ENCODE data around the gene YPEL1. TPM values are rescaled to one million over a fixed set of nuclear protein-coding genes. Genes with fewer than 3 reads are reported as not detected.
A peak's percentile ranks its signal among the peaks of the same experiment; 100 is the strongest.
"Not testable (repeated sequence)": the region's sequence is repeated elsewhere in the genome, so short reads cannot be mapped to it uniquely, and the experiment has no call there.

YPEL1 gene
- total RNA-seq, 5 donors from 2014 or later (not counting 1 experiment from before 2014, with no cell fraction given) = 8.2 to 12.6 (median 9.9) TPM

GRCh38 chr22:21755851-21756284, 20.3 kb upstream of the YPEL1 start:
- WGBS (ENCODE audit: insufficient coverage) = 60% methylated on average over 1 of the region's 5 CpGs
- Histone ChIP-seq H3K27ac (ENCODE audit: low read length) (no peak overlapping the region), H3K4me1 (ENCODE audit: control insufficient read depth in 1 of 2, extremely low read depth in 1 of 2, insufficient read depth in 2 of 2, low read length in 2 of 2) (peaks cover 0 to 6% of the 10 kb centered on the region in 2 experiments), H3K9me3 (no peaks in the 10 kb centered on the region), H3K27me3 (replicated peaks in 1 of 2; ENCODE audit: control insufficient read depth in 2 of 2, extremely low read depth in 1 of 2, insufficient read depth in 2 of 2, low read length in 1 of 2) (no peaks in the 10 kb centered on the region), H3K36me3 (ENCODE audit: control insufficient read depth in 2 of 2, extremely low read depth in 1 of 2, insufficient read depth in 1 of 2, low read length in 1 of 2) (peaks cover 5 to 26% of the 10 kb centered on the region in 2 donors), H3K4me3 (ENCODE audit: control insufficient read depth in 1 of 2, extremely low read depth in 1 of 2, low read length in 1 of 2) (no peak overlapping the region)
- Mint-ChIP-seq H3K36me3 (peaks cover 24% of the 10 kb centered on the region), H3K27me3 (no peaks in the 10 kb centered on the region), H3K9me3 (no peaks in the 10 kb centered on the region), H3K27ac (no peak overlapping the region), H3K4me3 (no peak overlapping the region), H3K4me1 (peaks cover 0 to 23% (median 5%) of the 10 kb centered on the region in 3 donors)
- POLR2A ChIA-PET = no interaction called here
- CTCF ChIA-PET = no interaction called here
- no peak for DNase-seq
- no peak for ATAC-seq (replicated peaks in 1 of 4)

- peak in 1 of 4 experiments; percentile 17 for ATAC-seq (replicated peaks in 1 of 4)
- Histone ChIP-seq H3K4me3 (ENCODE audit: control insufficient read depth in 1 of 2, extremely low read depth in 1 of 2, low read length in 1 of 2) (no peak overlapping the region), H3K36me3 (ENCODE audit: control insufficient read depth in 2 of 2, extremely low read depth in 1 of 2, insufficient read depth in 1 of 2, low read length in 1 of 2) (peaks cover 5 to 25% of the 10 kb centered on the region in 2 donors), H3K4me1 (ENCODE audit: control insufficient read depth in 1 of 2, extremely low read depth in 1 of 2, insufficient read depth in 2 of 2, low read length in 2 of 2) (peaks cover 0 to 6% of the 10 kb centered on the region in 2 experiments), H3K27ac (ENCODE audit: low read length) (no peak overlapping the region), H3K9me3 (no peaks in the 10 kb centered on the region), H3K27me3 (replicated peaks in 1 of 2; ENCODE audit: control insufficient read depth in 2 of 2, extremely low read depth in 1 of 2, insufficient read depth in 2 of 2, low read length in 1 of 2) (no peaks in the 10 kb centered on the region)
- no peak overlapping the region for H3K4me3 Mint-ChIP-seq
- ChIA-PET CTCF (no interaction called here), POLR2A (no interaction called here)
- 83% methylated on average over 2 of the region's 7 CpGs for WGBS (ENCODE audit: insufficient coverage)
- DNase-seq = peak in 1 of 35 experiments; percentile 37
- H3K4me1 Mint-ChIP-seq = peaks cover 0 to 15% (median 0%) of the 10 kb centered on the region in 3 donors
- no peaks in the 10 kb centered on the region for H3K9me3 Mint-ChIP-seq
- no peaks in the 10 kb centered on the region for H3K27me3 Mint-ChIP-seq
- H3K36me3 Mint-ChIP-seq = peaks cover 20% of the 10 kb centered on the region
- H3K27ac Mint-ChIP-seq = no peak overlapping the region
Observed at GRCh38 chr22:21754523-21754922, 18.9 kb upstream of the YPEL1 start.

- no peaks in the 10 kb centered on the region for H3K27me3 ChIP-seq (replicated peaks in 1 of 2; ENCODE audit: control insufficient read depth in 2 of 2, extremely low read depth in 1 of 2, insufficient read depth in 2 of 2, low read length in 1 of 2)
- H3K4me3 Mint-ChIP-seq = no peak overlapping the region
- H3K27ac Mint-ChIP-seq = no peak overlapping the region
- H3K4me3 ChIP-seq (ENCODE audit: control insufficient read depth in 1 of 2, extremely low read depth in 1 of 2, low read length in 1 of 2) = no peak overlapping the region
- ChIA-PET POLR2A (no interaction called here), CTCF (no interaction called here)
- peaks cover 0 to 8% (median 0%) of the 10 kb centered on the region in 3 donors for H3K4me1 Mint-ChIP-seq
- H3K36me3 ChIP-seq (ENCODE audit: control insufficient read depth in 2 of 2, extremely low read depth in 1 of 2, insufficient read depth in 1 of 2, low read length in 1 of 2) = peaks cover 5 to 20% of the 10 kb centered on the region in 2 donors
- peaks cover 0 to 2% of the 10 kb centered on the region in 2 experiments for H3K4me1 ChIP-seq (ENCODE audit: control insufficient read depth in 1 of 2, extremely low read depth in 1 of 2, insufficient read depth in 2 of 2, low read length in 2 of 2)
- no peak for DNase-seq
- H3K27ac ChIP-seq (ENCODE audit: low read length) = no peak overlapping the region
- no peak for ATAC-seq (replicated peaks in 1 of 4)
- no peaks in the 10 kb centered on the region for H3K9me3 ChIP-seq
- H3K36me3 Mint-ChIP-seq = peaks cover 14% of the 10 kb centered on the region
- 88% methylated on average over 11 of the region's 14 CpGs for WGBS (ENCODE audit: insufficient coverage)
- H3K9me3 Mint-ChIP-seq = no peaks in the 10 kb centered on the region
- H3K27me3 Mint-ChIP-seq = no peaks in the 10 kb centered on the region
Observed at GRCh38 chr22:21753374-21754111, 17.9 kb upstream of the YPEL1 start.

- no CpG with 5 or more reads among the region's 4 CpGs for WGBS (ENCODE audit: insufficient coverage)
- H3K36me3 ChIP-seq (ENCODE audit: control insufficient read depth in 2 of 2, extremely low read depth in 1 of 2, insufficient read depth in 1 of 2, low read length in 1 of 2) = peaks cover 5 to 12% of the 10 kb centered on the region in 2 donors
- ATAC-seq (replicated peaks in 1 of 4) = no peak
- H3K27ac ChIP-seq (ENCODE audit: low read length) = no peak overlapping the region
- H3K27me3 ChIP-seq (replicated peaks in 1 of 2; ENCODE audit: control insufficient read depth in 2 of 2, extremely low read depth in 1 of 2, insufficient read depth in 2 of 2, low read length in 1 of 2) = no peaks in the 10 kb centered on the region
- H3K36me3 Mint-ChIP-seq = peaks cover 8% of the 10 kb centered on the region
- peaks cover 0 to 2% of the 10 kb centered on the region in 2 experiments for H3K4me1 ChIP-seq (ENCODE audit: control insufficient read depth in 1 of 2, extremely low read depth in 1 of 2, insufficient read depth in 2 of 2, low read length in 2 of 2)
- H3K27me3 Mint-ChIP-seq = no peaks in the 10 kb centered on the region
- H3K4me1 Mint-ChIP-seq = peaks cover 0 to 8% (median 0%) of the 10 kb centered on the region in 3 donors
- DNase-seq = no peak
- no peaks in the 10 kb centered on the region for H3K9me3 Mint-ChIP-seq
- ChIA-PET CTCF (no interaction called here), POLR2A (no interaction called here)
- H3K9me3 ChIP-seq = no peaks in the 10 kb centered on the region
- no peak overlapping the region for H3K27ac Mint-ChIP-seq
- no peak overlapping the region for H3K4me3 Mint-ChIP-seq
- H3K4me3 ChIP-seq (ENCODE audit: control insufficient read depth in 1 of 2, extremely low read depth in 1 of 2, low read length in 1 of 2) = no peak overlapping the region
Observed at GRCh38 chr22:21752276-21752675, 16.7 kb upstream of the YPEL1 start.

GRCh38 chr22:21745948-21746347, 10.4 kb upstream of the YPEL1 start:
- CTCF ChIA-PET = no interaction called here
- no peaks in the 10 kb centered on the region for H3K9me3 ChIP-seq
- H3K4me3 Mint-ChIP-seq = no peak overlapping the region
- H3K4me3 ChIP-seq (ENCODE audit: control insufficient read depth in 1 of 2, extremely low read depth in 1 of 2, low read length in 1 of 2) = no peak overlapping the region
- H3K27me3 Mint-ChIP-seq = no peaks in the 10 kb centered on the region
- no peaks in the 10 kb centered on the region for H3K36me3 Mint-ChIP-seq
- no peak overlapping the region for H3K27ac Mint-ChIP-seq
- H3K4me1 ChIP-seq (ENCODE audit: control insufficient read depth in 1 of 2, extremely low read depth in 1 of 2, insufficient read depth in 2 of 2, low read length in 2 of 2) = no peaks in the 10 kb centered on the region
- H3K4me1 Mint-ChIP-seq = no peaks in the 10 kb centered on the region
- ATAC-seq (replicated peaks in 1 of 4) = no peak
- no peak for DNase-seq
- H3K9me3 Mint-ChIP-seq = no peaks in the 10 kb centered on the region
- 100% methylated on average over 3 of the region's 8 CpGs for WGBS (ENCODE audit: insufficient coverage)
- POLR2A ChIA-PET = no interaction called here
- no peaks in the 10 kb centered on the region for H3K27me3 ChIP-seq (replicated peaks in 1 of 2; ENCODE audit: control insufficient read depth in 2 of 2, extremely low read depth in 1 of 2, insufficient read depth in 2 of 2, low read length in 1 of 2)
- H3K36me3 ChIP-seq (ENCODE audit: control insufficient read depth in 2 of 2, extremely low read depth in 1 of 2, insufficient read depth in 1 of 2, low read length in 1 of 2) = no peaks in the 10 kb centered on the region
- H3K27ac ChIP-seq (ENCODE audit: low read length) = no peak overlapping the region

- 96% methylated on average over 6 of the region's 6 CpGs for WGBS (ENCODE audit: insufficient coverage)
- H3K27ac ChIP-seq (ENCODE audit: low read length); CTCF ChIA-PET; H3K27ac Mint-ChIP-seq; H3K9me3 ChIP-seq; H3K36me3 ChIP-seq (ENCODE audit: control insufficient read depth in 2 of 2, extremely low read depth in 1 of 2, insufficient read depth in 1 of 2, low read length in 1 of 2); H3K36me3 Mint-ChIP-seq; H3K27me3 Mint-ChIP-seq; POLR2A ChIA-PET; DNase-seq; H3K4me1 ChIP-seq (ENCODE audit: control insufficient read depth in 1 of 2, extremely low read depth in 1 of 2, insufficient read depth in 2 of 2, low read length in 2 of 2); H3K9me3 Mint-ChIP-seq; ATAC-seq (replicated peaks in 1 of 4); H3K4me3 Mint-ChIP-seq; H3K4me1 Mint-ChIP-seq; H3K27me3 ChIP-seq (replicated peaks in 1 of 2; ENCODE audit: control insufficient read depth in 2 of 2, extremely low read depth in 1 of 2, insufficient read depth in 2 of 2, low read length in 1 of 2); H3K4me3 ChIP-seq (ENCODE audit: control insufficient read depth in 1 of 2, extremely low read depth in 1 of 2, low read length in 1 of 2): not testable (repeated sequence)
Observed at GRCh38 chr22:21744917-21745316, 9.3 kb upstream of the YPEL1 start.

All from T-cell (primary cell).